ENCODE results near the gene POP7. TPM values are rescaled to one million over a fixed set of nuclear protein-coding genes. Genes with fewer than 3 reads are reported as not detected.

The POP7 gene
- total RNA-seq, 1 experiment from 2014 or later = 28.2 TPM

- Mint-ChIP-seq H3K27me3 (ENCODE audit: unreplicated experiment) (no peaks in the 10 kb centered on the region), H3K9me3 (ENCODE audit: low read depth, unreplicated experiment) (no peaks in the 10 kb centered on the region), H3K4me1 (ENCODE audit: low read depth, unreplicated experiment) (no peaks in the 10 kb centered on the region), H3K4me3 (ENCODE audit: low read depth, unreplicated experiment) (no peak overlapping the region), H3K36me3 (ENCODE audit: insufficient read depth, unreplicated experiment) (peaks cover 62% of the 10 kb centered on the region), H3K27ac (ENCODE audit: unreplicated experiment) (no peak overlapping the region)
- no peak for TF ChIP-seq CTCF (IDR thresholded peaks at IDR 0.05; ENCODE audit: unreplicated experiment)
- CTCF ChIA-PET = interaction anchor here (1.1 kb wide), 1 partner anchor 9 kb away, joined by 5 read pairs; no protein-coding TSS in a partner anchor
- no TSS peak for BruUV-seq (replicated peaks)
- intact Hi-C loops (cut with micrococcal nuclease; ENCODE audit: unreplicated experiment) = no loop called here
- no peak for DNase-seq
These were observed 24.3 kb upstream of the POP7 start for GRCh38 chr7:100681491-100682227.

- no peaks in the 10 kb centered on the region for H3K4me1 Mint-ChIP-seq (ENCODE audit: low read depth, unreplicated experiment)
- intact Hi-C loops (cut with micrococcal nuclease; ENCODE audit: unreplicated experiment) = no loop called here
- peaks cover 57% of the 10 kb centered on the region for H3K36me3 Mint-ChIP-seq (ENCODE audit: insufficient read depth, unreplicated experiment)
- no peak for TF ChIP-seq CTCF (IDR thresholded peaks at IDR 0.05; ENCODE audit: unreplicated experiment)
- no peak for DNase-seq
- H3K4me3 Mint-ChIP-seq (ENCODE audit: low read depth, unreplicated experiment) = no peak overlapping the region
- CTCF ChIA-PET = no interaction called here
- no peaks in the 10 kb centered on the region for H3K27me3 Mint-ChIP-seq (ENCODE audit: unreplicated experiment)
- BruUV-seq (replicated peaks) = no TSS peak
- H3K9me3 Mint-ChIP-seq (ENCODE audit: low read depth, unreplicated experiment) = no peaks in the 10 kb centered on the region
- no peak overlapping the region for H3K27ac Mint-ChIP-seq (ENCODE audit: unreplicated experiment)
These were observed 23.6 kb upstream of the POP7 start for GRCh38 chr7:100682228-100682741.

DNA sequence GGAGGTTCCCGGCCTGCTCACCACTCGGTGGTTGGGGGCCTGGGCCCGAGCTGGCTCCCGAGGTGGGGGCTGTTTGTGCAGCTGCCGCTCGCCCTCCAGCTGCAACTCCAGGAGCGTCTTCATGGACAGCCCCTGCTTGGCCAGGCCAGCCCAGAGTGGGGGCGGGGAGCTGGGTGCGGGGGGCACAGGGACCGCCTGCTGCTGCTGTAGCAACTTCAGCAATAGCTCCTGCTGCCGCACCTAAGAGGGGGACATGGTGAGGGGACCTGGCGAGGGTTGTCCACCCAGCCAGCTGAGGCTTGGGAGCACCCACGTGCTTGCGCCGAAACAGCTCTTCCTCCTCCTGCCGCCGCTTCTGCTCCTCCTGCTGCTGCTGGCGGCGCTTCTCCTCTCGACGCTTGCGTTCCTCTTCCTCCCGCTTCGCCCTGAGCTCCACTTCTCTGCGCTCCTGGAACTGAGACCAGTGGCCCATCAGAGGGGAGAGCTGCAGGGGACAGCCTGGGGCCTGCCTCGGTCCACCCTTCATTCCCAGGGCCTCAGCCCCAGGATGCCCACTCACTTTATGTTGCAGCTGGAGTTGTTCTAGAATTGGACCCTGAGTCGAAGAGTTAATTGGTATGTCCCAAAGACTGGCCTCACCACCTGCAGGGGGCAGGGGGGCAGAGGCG, 22.8 kb upstream of the POP7 start:
- H3K27me3 Mint-ChIP-seq (ENCODE audit: unreplicated experiment) = no peaks in the 10 kb centered on the region
- no peak overlapping the region for H3K27ac Mint-ChIP-seq (ENCODE audit: unreplicated experiment)
- CTCF ChIA-PET = interaction anchor here (0.5 kb wide), 1 partner anchor 398 kb away, joined by 3 read pairs; no protein-coding TSS in a partner anchor
- intact Hi-C loops (cut with micrococcal nuclease; ENCODE audit: unreplicated experiment) = no loop called here
- H3K4me3 Mint-ChIP-seq (ENCODE audit: low read depth, unreplicated experiment) = no peak overlapping the region
- TF ChIP-seq CTCF (IDR thresholded peaks at IDR 0.05; ENCODE audit: unreplicated experiment) = no peak
- H3K9me3 Mint-ChIP-seq (ENCODE audit: low read depth, unreplicated experiment) = no peaks in the 10 kb centered on the region
- H3K4me1 Mint-ChIP-seq (ENCODE audit: low read depth, unreplicated experiment) = no peaks in the 10 kb centered on the region
- no TSS peak for BruUV-seq (replicated peaks)
- peaks cover 51% of the 10 kb centered on the region for H3K36me3 Mint-ChIP-seq (ENCODE audit: insufficient read depth, unreplicated experiment)
- DNase-seq = no peak

GRCh38 chr7:100683659-100684533, 22.0 kb upstream of the POP7 start:
- no TSS peak for BruUV-seq (replicated peaks)
- intact Hi-C loops (cut with micrococcal nuclease; ENCODE audit: unreplicated experiment) = no loop called here
- DNase-seq = no peak
- CTCF ChIA-PET = interaction anchor here (0.5 kb wide), 1 partner anchor 397 kb away, joined by 3 read pairs; no protein-coding TSS in a partner anchor
- Mint-ChIP-seq H3K4me1 (ENCODE audit: low read depth, unreplicated experiment) (no peaks in the 10 kb centered on the region), H3K27me3 (ENCODE audit: unreplicated experiment) (no peaks in the 10 kb centered on the region), H3K4me3 (ENCODE audit: low read depth, unreplicated experiment) (no peak overlapping the region), H3K27ac (ENCODE audit: unreplicated experiment) (no peak overlapping the region), H3K9me3 (ENCODE audit: low read depth, unreplicated experiment) (no peaks in the 10 kb centered on the region), H3K36me3 (ENCODE audit: insufficient read depth, unreplicated experiment) (peaks cover 48% of the 10 kb centered on the region)
- no peak for TF ChIP-seq CTCF (IDR thresholded peaks at IDR 0.05; ENCODE audit: unreplicated experiment)
